Activated T-helper 17 cell treated with anti-CD3 and anti-CD28 coated beads, Interleukin-2, amount 50 U/mL, for 72 hours (primary cell): ENCODE results near the gene ZNF384. TPM values are rescaled to one million over a fixed set of nuclear protein-coding genes. Genes with fewer than 3 reads are reported as not detected.

ENCODE experiments used
- ATAC-seq: fragments of 150-1000 bp; cut with Tn5 transposase; replicated peaks from 2 replicates; pipeline ENCODE4 v1.10.0; 2021; ENCODE audit warnings: mild to moderate bottlenecking, moderate library complexity
- H3K27ac Mint-ChIP-seq: one replicate; pipeline ENCODE4 v1.8.0; 2022; ENCODE audit warnings: mixed read lengths
- H3K27me3 Mint-ChIP-seq: one replicate; pipeline ENCODE4 v1.8.0; 2022; ENCODE audit warnings: mixed read lengths
- H3K36me3 Mint-ChIP-seq: one replicate; pipeline ENCODE4 v1.8.0; 2022; ENCODE audit warnings: low read depth, mild to moderate bottlenecking, mixed read lengths
- H3K4me1 Mint-ChIP-seq: one replicate; pipeline ENCODE4 v1.8.0; 2022; ENCODE audit warnings: mixed read lengths
- H3K4me3 Mint-ChIP-seq: one replicate; pipeline ENCODE4 v1.8.0; 2022; ENCODE audit warnings: mild to moderate bottlenecking, mixed read lengths
- H3K9me3 Mint-ChIP-seq: one replicate; pipeline ENCODE4 v1.8.0; 2022; ENCODE audit warnings: mixed read lengths
- total RNA-seq, 2 donors: library from RNA; stranded (reverse); gene quantifications; one replicate each; pipeline ENCODE4 v1.2.3, GENCODE V29; 2022

ZNF384 gene
- total RNA-seq, 2 donors from 2014 or later: 80.6 to 88.7 TPM

- ATAC-seq: no peak
- Mint-ChIP-seq H3K36me3 (peaks cover 74% of the 10 kb centered on the region), H3K9me3 (no peaks in the 10 kb centered on the region), H3K4me3 (no peak overlapping the region), H3K4me1 (peaks cover 5% of the 10 kb centered on the region), H3K27ac (no peak overlapping the region), H3K27me3 (no peaks in the 10 kb centered on the region)
These were observed 36.8 kb downstream of the ZNF384 start for GRCh38 chr12:6652391-6652790.

- Mint-ChIP-seq H3K27me3 (no peaks in the 10 kb centered on the region), H3K27ac (no peak overlapping the region), H3K36me3 (peaks cover 75% of the 10 kb centered on the region)
These were observed 38.3 kb downstream of the ZNF384 start for GRCh38 chr12:6650832-6651231.

GRCh38 chr12:6647083-6647604 lies 42.0 kb downstream of the ZNF384 start, which contains the start of gene ACRBP:
ACRBP (minus strand) TSS chr12:6647432; CDS start chr12:6647366, 66 bp downstream.
- peak within 1 kb of the TSS; percentile 61 for H3K4me3 Mint-ChIP-seq
- peaks cover 6% of the 10 kb centered on the region for H3K9me3 Mint-ChIP-seq
- peaks cover 3% of the 10 kb centered on the region for H3K27me3 Mint-ChIP-seq
- H3K4me1 Mint-ChIP-seq: peaks cover 5% of the 10 kb centered on the region
- ATAC-seq: peak; percentile 47
- H3K27ac Mint-ChIP-seq: peak within 1 kb of the TSS; percentile 13
- peaks cover 43% of the 10 kb centered on the region for H3K36me3 Mint-ChIP-seq

More at GRCh38 chr12:6650832-6651231, 38.3 kb downstream of the ZNF384 start:
- Mint-ChIP-seq H3K9me3 (no peaks in the 10 kb centered on the region), H3K4me3 (no peak overlapping the region), H3K4me1 (peaks cover 5% of the 10 kb centered on the region)
- ATAC-seq: no peak

GRCh38 chr12:6646276-6647082 lies 42.7 kb downstream of the ZNF384 start:
- H3K27ac Mint-ChIP-seq: no peak overlapping the region
- ATAC-seq: no peak
- peak overlapping the region; percentile 61 for H3K4me3 Mint-ChIP-seq
- peaks cover 6% of the 10 kb centered on the region for H3K9me3 Mint-ChIP-seq
- peaks cover 5% of the 10 kb centered on the region for H3K4me1 Mint-ChIP-seq
- peaks cover 36% of the 10 kb centered on the region for H3K36me3 Mint-ChIP-seq
- peaks cover 3% of the 10 kb centered on the region for H3K27me3 Mint-ChIP-seq

GRCh38 chr12:6644903-6645302 lies 44.3 kb downstream of the ZNF384 start:
- peaks cover 6% of the 10 kb centered on the region for H3K9me3 Mint-ChIP-seq
- H3K36me3 Mint-ChIP-seq: peaks cover 21% of the 10 kb centered on the region
- no peak overlapping the region for H3K27ac Mint-ChIP-seq
- ATAC-seq: no peak
- peaks cover 3% of the 10 kb centered on the region for H3K27me3 Mint-ChIP-seq
- H3K4me1 Mint-ChIP-seq: peaks cover 5% of the 10 kb centered on the region
- no peak overlapping the region for H3K4me3 Mint-ChIP-seq

- H3K4me1 Mint-ChIP-seq: peaks cover 5% of the 10 kb centered on the region
- no peak overlapping the region for H3K4me3 Mint-ChIP-seq
- peaks cover 3% of the 10 kb centered on the region for H3K27me3 Mint-ChIP-seq
- H3K9me3 Mint-ChIP-seq: peaks cover 6% of the 10 kb centered on the region
- H3K27ac Mint-ChIP-seq: no peak overlapping the region
- ATAC-seq: no peak
- H3K36me3 Mint-ChIP-seq: peaks cover 20% of the 10 kb centered on the region
These were observed 44.9 kb downstream of the ZNF384 start for GRCh38 chr12:6644257-6644596.

- Mint-ChIP-seq H3K36me3 (peaks cover 20% of the 10 kb centered on the region), H3K4me3 (no peak overlapping the region), H3K27me3 (peaks cover 3% of the 10 kb centered on the region), H3K9me3 (peaks cover 6% of the 10 kb centered on the region), H3K4me1 (peaks cover 5% of the 10 kb centered on the region), H3K27ac (no peak overlapping the region)
- no peak for ATAC-seq
These were observed 45.5 kb downstream of the ZNF384 start for GRCh38 chr12:6643569-6644256.

- ATAC-seq: no peak
- H3K36me3 Mint-ChIP-seq: peaks cover under 1% of the 10 kb centered on the region
- peaks cover 6% of the 10 kb centered on the region for H3K9me3 Mint-ChIP-seq
- H3K4me1 Mint-ChIP-seq: peaks cover 3% of the 10 kb centered on the region
- peaks cover 3% of the 10 kb centered on the region for H3K27me3 Mint-ChIP-seq
- H3K27ac Mint-ChIP-seq: no peak overlapping the region
- no peak overlapping the region for H3K4me3 Mint-ChIP-seq
These were observed 48.0 kb downstream of the ZNF384 start for GRCh38 chr12:6641131-6641530.

GRCh38 chr12:6640497-6640896 lies 48.7 kb downstream of the ZNF384 start:
- peaks cover 3% of the 10 kb centered on the region for H3K27me3 Mint-ChIP-seq
- ATAC-seq: no peak
- peaks cover 4% of the 10 kb centered on the region for H3K4me1 Mint-ChIP-seq
- peaks cover 6% of the 10 kb centered on the region for H3K9me3 Mint-ChIP-seq
- no peak overlapping the region for H3K4me3 Mint-ChIP-seq
- H3K36me3 Mint-ChIP-seq: no peaks in the 10 kb centered on the region
- no peak overlapping the region for H3K27ac Mint-ChIP-seq

- no peak overlapping the region for H3K27ac Mint-ChIP-seq
- peaks cover 4% of the 10 kb centered on the region for H3K4me1 Mint-ChIP-seq
- no peaks in the 10 kb centered on the region for H3K36me3 Mint-ChIP-seq
- peaks cover 3% of the 10 kb centered on the region for H3K9me3 Mint-ChIP-seq
- no peak overlapping the region for H3K4me3 Mint-ChIP-seq
- no peak for ATAC-seq
- peaks cover 3% of the 10 kb centered on the region for H3K27me3 Mint-ChIP-seq
These were observed 49.9 kb downstream of the ZNF384 start for GRCh38 chr12:6639151-6639801.

- no peak for ATAC-seq
- peaks cover 4% of the 10 kb centered on the region for H3K4me1 Mint-ChIP-seq
- no peaks in the 10 kb centered on the region for H3K9me3 Mint-ChIP-seq
- no peaks in the 10 kb centered on the region for H3K36me3 Mint-ChIP-seq
- H3K27ac Mint-ChIP-seq: no peak overlapping the region
- peaks cover 3% of the 10 kb centered on the region for H3K27me3 Mint-ChIP-seq
- H3K4me3 Mint-ChIP-seq: no peak overlapping the region
These were observed 50.9 kb downstream of the ZNF384 start for GRCh38 chr12:6638305-6638704.

- H3K4me1 Mint-ChIP-seq: peaks cover 16% of the 10 kb centered on the region
- H3K4me3 Mint-ChIP-seq: peak within 1 kb of the TSS; percentile 50
- peak within 1 kb of the TSS; percentile 52 for H3K27ac Mint-ChIP-seq
- ATAC-seq: peak; percentile 43
- H3K27me3 Mint-ChIP-seq: no peaks in the 10 kb centered on the region
- H3K9me3 Mint-ChIP-seq: no peaks in the 10 kb centered on the region
- no peaks in the 10 kb centered on the region for H3K36me3 Mint-ChIP-seq
These were observed 53.2 kb downstream of the ZNF384 start, which contains the start of gene LPAR5 for GRCh38 chr12:6635856-6636531. LPAR5 (minus strand) TSS chr12:6635959; CDS start chr12:6621248, 14,711 bp downstream.

GRCh38 chr12:6635375-6635855 lies 53.8 kb downstream of the ZNF384 start:
- no peaks in the 10 kb centered on the region for H3K36me3 Mint-ChIP-seq

More at GRCh38 chr12:6635375-6635855, 53.8 kb downstream of the ZNF384 start:
- H3K4me3 Mint-ChIP-seq: peak overlapping the region; percentile 50
- peak; percentile 69 for ATAC-seq
- no peaks in the 10 kb centered on the region for H3K27me3 Mint-ChIP-seq
- peak overlapping the region; percentile 52 for H3K27ac Mint-ChIP-seq
- peaks cover 16% of the 10 kb centered on the region for H3K4me1 Mint-ChIP-seq
- no peaks in the 10 kb centered on the region for H3K9me3 Mint-ChIP-seq
